Fibroblast of villous mesenchyme (primary cell): ENCODE data around the gene NUAK1. TPM values are rescaled to one million over a fixed set of nuclear protein-coding genes. Genes with fewer than 3 reads are reported as not detected.

Experiments
- DNase-seq: peaks from one replicate; pipeline ENCODE4 v3.0.0-alpha.2; 2010; ENCODE audit warnings: low read depth
- H3K4me3 ChIP-seq: 2 replicates; pipeline ENCODE4 v1.5.1; 2011; ENCODE audit warnings: low read depth, mild to moderate bottlenecking, low read length
- total RNA-seq: library from RNA; depleted of rRNA; stranded (reverse); fragments of >200 nt; gene quantifications from 2 replicates; pipeline ENCODE4 v1.2.3, GENCODE V29; 2012
- TF ChIP-seq, protein P1 (sequence below): IDR thresholded peaks from 2 replicates; pipeline ENCODE4 v1.5.1; 2012; ENCODE audit warnings: low read depth, mild to moderate bottlenecking, low read length; ENCODE audit not compliant: insufficient read depth

NUAK1 gene
- total RNA-seq, 1 donor, result 84.6 TPM

GRCh38 chr12:106118381-106119130, 20.2 kb downstream of the NUAK1 start:
- TF ChIP-seq, protein P1, sequence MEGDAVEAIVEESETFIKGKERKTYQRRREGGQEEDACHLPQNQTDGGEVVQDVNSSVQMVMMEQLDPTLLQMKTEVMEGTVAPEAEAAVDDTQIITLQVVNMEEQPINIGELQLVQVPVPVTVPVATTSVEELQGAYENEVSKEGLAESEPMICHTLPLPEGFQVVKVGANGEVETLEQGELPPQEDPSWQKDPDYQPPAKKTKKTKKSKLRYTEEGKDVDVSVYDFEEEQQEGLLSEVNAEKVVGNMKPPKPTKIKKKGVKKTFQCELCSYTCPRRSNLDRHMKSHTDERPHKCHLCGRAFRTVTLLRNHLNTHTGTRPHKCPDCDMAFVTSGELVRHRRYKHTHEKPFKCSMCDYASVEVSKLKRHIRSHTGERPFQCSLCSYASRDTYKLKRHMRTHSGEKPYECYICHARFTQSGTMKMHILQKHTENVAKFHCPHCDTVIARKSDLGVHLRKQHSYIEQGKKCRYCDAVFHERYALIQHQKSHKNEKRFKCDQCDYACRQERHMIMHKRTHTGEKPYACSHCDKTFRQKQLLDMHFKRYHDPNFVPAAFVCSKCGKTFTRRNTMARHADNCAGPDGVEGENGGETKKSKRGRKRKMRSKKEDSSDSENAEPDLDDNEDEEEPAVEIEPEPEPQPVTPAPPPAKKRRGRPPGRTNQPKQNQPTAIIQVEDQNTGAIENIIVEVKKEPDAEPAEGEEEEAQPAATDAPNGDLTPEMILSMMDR, result no peak
- no peak overlapping the region for H3K4me3 ChIP-seq
- DNase-seq, result no peak

- no peak overlapping the region for H3K4me3 ChIP-seq
- no peak for DNase-seq
- TF ChIP-seq, protein P1, result no peak
Observed at GRCh38 chr12:106115440-106115839, 23.3 kb downstream of the NUAK1 start.

DNA sequence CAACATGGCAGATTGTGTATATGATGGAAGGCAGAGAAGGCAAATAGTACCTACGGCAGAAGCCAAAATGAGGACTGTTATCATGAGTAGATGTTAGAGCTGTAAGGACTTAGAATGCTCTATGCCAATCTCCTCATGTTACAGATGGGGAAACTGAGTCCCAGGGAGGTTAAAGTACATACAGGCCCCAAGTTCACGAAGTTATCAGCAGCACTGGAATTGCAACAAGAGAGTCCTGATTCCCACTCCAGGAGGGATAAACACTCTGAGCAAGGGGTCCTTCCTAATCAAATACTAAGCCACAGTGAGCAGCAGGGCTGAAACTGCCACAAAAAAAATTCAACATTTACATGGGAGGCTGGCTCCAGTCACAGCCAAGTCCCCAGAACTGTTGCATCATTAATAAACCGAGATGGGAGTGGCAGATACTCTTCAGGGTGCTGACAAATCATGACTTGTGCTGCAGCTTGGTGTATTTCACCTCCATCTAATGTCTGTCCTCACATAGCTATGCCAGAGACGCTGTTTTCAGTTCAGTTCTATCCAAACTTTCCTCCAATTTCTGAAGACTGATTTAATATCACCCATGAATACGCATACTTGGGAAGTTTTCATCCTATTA, 24.2 kb downstream of the NUAK1 start:
- DNase-seq, result no peak
- TF ChIP-seq, protein P1, result no peak
- no peak overlapping the region for H3K4me3 ChIP-seq

- no peak overlapping the region for H3K4me3 ChIP-seq
- TF ChIP-seq, protein P1, result no peak
- peak; percentile 85 for DNase-seq
Observed at GRCh38 chr12:106113824-106114446, 24.8 kb downstream of the NUAK1 start.

DNA sequence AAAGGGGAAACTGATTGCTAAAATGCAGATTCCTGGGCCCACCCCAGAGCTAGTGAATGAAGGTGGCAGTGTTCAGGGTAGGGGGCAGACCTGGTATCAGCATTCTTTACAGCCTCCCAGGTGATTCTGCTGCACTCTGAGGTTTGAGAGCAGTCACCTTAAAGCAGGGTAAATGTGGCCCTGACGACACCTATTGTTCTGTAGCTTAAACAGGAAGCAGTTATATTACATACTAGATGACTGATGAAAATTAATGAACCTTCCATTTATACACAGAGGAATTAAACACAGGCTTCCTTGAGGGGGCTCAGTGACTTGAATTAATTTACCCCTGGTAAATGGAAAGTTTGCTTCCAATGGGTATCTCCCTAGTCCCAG, 25.3 kb downstream of the NUAK1 start:
- DNase-seq, result no peak
- TF ChIP-seq, protein P1, result no peak
- no peak overlapping the region for H3K4me3 ChIP-seq

GRCh38 chr12:106113042-106113441, 25.7 kb downstream of the NUAK1 start:
- no peak overlapping the region for H3K4me3 ChIP-seq
- DNase-seq, result peak; percentile 75
- TF ChIP-seq, protein P1, result no peak
